Measurements from ENCODE around the gene KCNC3. TPM values are rescaled to one million over a fixed set of nuclear protein-coding genes. Genes with fewer than 3 reads are reported as not detected.

The KCNC3 gene
- total RNA-seq, 6 donors from 2014 or later, result 3.8 to 15.7 (median 12.2) TPM

DNA sequence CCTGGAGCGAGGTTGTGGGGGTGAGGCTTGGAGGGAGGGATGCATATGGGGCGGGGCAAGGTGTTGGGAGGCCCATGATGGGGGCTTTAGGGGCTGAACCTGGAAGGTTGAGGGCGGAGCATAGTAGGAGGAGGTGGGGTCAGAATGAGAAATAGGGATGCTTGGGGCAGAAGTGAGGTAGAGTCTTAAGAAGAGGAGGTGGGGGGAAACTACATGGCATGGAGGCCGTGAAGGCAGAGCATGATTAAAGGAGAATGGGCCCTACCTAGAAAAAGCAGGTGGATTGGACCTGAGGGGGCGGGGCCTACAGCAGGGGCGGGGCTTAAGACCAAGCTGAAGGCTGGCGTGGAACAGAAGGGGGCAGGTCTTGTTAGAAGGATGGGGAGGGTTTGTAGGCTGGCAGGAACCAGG is 47.9 kb upstream of the KCNC3 start:
- ATAC-seq (ENCODE audit: low FRiP score in 2 of 2) (peak in 1 of 2 donors; percentile 12), DNase-seq (peak in 1 of 2 donors; percentile 86)
- Histone ChIP-seq H3K27ac (peak overlapping the region; percentile 97 to 99 (median 98)), H3K4me1 (peaks cover 9 to 35% (median 25%) of the 10 kb centered on the region in 4 donors), H3K4me3 (peak overlapping the region in 3 of 4 donors; percentile 73 to 87 (median 82)), H3K36me3 (peaks cover 13 to 49% (median 47%) of the 10 kb centered on the region in 4 donors), H3K9me3 (no peaks in the 10 kb centered on the region), H3K27me3 (no peaks in the 10 kb centered on the region)
- 53 to 59% methylated on average over 7 of the region's 7 CpGs for WGBS, 2 donors
- TF ChIP-seq, protein P1, sequence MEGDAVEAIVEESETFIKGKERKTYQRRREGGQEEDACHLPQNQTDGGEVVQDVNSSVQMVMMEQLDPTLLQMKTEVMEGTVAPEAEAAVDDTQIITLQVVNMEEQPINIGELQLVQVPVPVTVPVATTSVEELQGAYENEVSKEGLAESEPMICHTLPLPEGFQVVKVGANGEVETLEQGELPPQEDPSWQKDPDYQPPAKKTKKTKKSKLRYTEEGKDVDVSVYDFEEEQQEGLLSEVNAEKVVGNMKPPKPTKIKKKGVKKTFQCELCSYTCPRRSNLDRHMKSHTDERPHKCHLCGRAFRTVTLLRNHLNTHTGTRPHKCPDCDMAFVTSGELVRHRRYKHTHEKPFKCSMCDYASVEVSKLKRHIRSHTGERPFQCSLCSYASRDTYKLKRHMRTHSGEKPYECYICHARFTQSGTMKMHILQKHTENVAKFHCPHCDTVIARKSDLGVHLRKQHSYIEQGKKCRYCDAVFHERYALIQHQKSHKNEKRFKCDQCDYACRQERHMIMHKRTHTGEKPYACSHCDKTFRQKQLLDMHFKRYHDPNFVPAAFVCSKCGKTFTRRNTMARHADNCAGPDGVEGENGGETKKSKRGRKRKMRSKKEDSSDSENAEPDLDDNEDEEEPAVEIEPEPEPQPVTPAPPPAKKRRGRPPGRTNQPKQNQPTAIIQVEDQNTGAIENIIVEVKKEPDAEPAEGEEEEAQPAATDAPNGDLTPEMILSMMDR (IDR thresholded peaks at IDR 0.05), result no peak
- TF ChIP-seq EP300 (IDR thresholded peaks at IDR 0.05) (no peak), POLR2AphosphoS5 (IDR thresholded peaks at IDR 0.05) (no peak), POLR2A (IDR thresholded peaks at IDR 0.05) (no peak)

DNA sequence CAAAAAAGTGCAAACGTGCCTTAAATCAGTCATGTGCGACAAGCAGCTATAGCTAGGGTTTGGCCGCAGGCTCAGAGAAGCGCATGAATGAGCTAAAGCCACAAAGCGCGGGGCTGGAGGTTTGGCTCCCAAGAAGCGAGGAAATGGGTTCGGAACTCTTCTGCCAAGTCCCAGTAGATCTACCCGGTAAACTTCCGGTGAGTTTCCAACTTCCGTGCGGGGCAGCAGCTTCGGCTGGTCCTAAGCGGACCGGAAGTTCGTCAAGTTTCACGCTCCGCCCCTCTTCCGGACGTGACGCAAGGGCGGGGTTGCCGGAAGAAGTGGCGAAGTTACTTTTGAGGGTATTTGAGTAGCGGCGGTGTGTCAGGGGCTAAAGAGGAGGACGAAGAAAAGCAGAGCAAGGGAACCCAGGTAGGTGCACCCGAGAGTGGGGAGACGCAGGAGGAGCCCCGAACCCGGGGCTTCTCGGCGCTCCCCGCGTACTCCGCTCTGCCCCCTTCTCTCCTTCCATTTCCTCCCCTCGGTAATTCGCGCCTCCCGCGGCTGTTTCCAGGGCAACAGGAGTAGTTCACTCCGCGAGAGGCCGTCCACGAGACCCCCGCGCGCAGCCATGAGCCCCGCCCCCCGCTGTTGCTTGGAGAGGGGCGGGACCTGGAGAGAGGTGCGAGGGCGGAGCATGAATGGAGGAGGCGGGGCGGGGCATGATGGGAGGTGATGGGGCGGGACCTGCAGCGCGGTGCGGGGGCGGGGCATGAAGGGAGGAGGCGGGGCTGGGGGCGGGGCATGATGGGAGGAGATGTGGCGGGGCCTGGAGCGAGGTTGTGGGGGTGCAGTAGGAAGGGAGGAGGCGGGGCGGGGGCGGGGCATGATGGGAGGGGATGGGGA is 47.2 kb upstream of the KCNC3 start, which contains the start of gene NR1H2:
NR1H2 (plus strand) TSS at position 292 of the 885 bp plus-strand sequence. CDS start 1,149 bp downstream, outside the sequence.
- Histone ChIP-seq H3K9me3 (no peaks in the 10 kb centered on the region), H3K4me1 (peaks cover 9 to 35% (median 27%) of the 10 kb centered on the region in 4 donors), H3K27me3 (no peaks in the 10 kb centered on the region), H3K4me3 (peak within 1 kb of the TSS; percentile 73 to 87 (median 78)), H3K27ac (peak within 1 kb of the TSS; percentile 97 to 99 (median 98)), H3K36me3 (peaks cover 8 to 43% (median 40%) of the 10 kb centered on the region in 4 donors)
- peak; percentile 96 for ATAC-seq (ENCODE audit: low FRiP score in 2 of 2)
- TF ChIP-seq POLR2A (IDR thresholded peaks at IDR 0.05) (peak in 3 of 4 donors; percentile 61 to 93 (median 85)), POLR2AphosphoS5 (IDR thresholded peaks at IDR 0.05) (peak; percentile 90 to 98), EP300 (IDR thresholded peaks at IDR 0.05) (peak in 1 of 4 donors; percentile 79)
- TF ChIP-seq, protein P1 (IDR thresholded peaks at IDR 0.05), result no peak
- peak; percentile 94 for DNase-seq
- 2 to 3% methylated on average over 47 to 52 of the region's 67 CpGs for WGBS, 2 donors

DNA sequence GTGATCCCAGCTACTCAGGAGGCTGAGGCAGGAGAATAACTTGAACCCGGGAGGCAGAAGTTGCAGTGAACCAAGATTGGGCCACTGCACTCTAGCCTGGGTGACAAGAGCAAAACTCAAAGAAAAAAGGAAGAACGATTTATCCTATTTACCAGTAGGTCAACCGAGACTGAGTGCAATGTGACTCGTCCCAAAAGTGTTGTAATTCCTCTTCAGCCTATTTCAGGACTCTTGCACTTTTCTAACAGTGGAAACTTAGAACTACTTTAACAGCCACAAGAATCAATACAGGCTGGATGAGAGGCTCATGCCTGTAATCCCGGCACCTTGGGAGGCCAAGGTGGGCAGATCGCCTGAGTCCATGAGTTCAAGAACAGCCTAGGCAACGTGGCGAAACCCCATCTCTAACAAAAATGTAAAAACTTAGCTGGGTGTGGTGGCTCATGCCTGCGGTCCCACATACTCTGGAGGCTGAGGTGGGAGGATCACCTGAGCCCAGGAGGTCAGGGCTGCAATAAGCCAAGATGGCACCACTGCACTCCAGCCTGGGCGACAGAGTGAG is 42.8 kb upstream of the KCNC3 start:
- H3K4me1 ChIP-seq, result peaks cover 10 to 24% (median 14%) of the 10 kb centered on the region in 4 donors
- no peaks in the 10 kb centered on the region for H3K36me3 ChIP-seq
- H3K27me3 ChIP-seq, result no peaks in the 10 kb centered on the region
- 51 to 69% methylated on average over 10 of the region's 10 CpGs for WGBS, 2 donors
- no peaks in the 10 kb centered on the region for H3K9me3 ChIP-seq
- ATAC-seq (ENCODE audit: low FRiP score in 2 of 2) (no peak), DNase-seq (peak in 1 of 2 donors; percentile 74)
- no peak overlapping the region for H3K4me3 ChIP-seq
- H3K27ac ChIP-seq, result peak overlapping the region; percentile 40 to 80 (median 77)
- TF ChIP-seq, protein P1 (IDR thresholded peaks at IDR 0.05), result no peak
- peak in 1 of 4 donors; percentile 88 for TF ChIP-seq EP300 (IDR thresholded peaks at IDR 0.05)

DNA sequence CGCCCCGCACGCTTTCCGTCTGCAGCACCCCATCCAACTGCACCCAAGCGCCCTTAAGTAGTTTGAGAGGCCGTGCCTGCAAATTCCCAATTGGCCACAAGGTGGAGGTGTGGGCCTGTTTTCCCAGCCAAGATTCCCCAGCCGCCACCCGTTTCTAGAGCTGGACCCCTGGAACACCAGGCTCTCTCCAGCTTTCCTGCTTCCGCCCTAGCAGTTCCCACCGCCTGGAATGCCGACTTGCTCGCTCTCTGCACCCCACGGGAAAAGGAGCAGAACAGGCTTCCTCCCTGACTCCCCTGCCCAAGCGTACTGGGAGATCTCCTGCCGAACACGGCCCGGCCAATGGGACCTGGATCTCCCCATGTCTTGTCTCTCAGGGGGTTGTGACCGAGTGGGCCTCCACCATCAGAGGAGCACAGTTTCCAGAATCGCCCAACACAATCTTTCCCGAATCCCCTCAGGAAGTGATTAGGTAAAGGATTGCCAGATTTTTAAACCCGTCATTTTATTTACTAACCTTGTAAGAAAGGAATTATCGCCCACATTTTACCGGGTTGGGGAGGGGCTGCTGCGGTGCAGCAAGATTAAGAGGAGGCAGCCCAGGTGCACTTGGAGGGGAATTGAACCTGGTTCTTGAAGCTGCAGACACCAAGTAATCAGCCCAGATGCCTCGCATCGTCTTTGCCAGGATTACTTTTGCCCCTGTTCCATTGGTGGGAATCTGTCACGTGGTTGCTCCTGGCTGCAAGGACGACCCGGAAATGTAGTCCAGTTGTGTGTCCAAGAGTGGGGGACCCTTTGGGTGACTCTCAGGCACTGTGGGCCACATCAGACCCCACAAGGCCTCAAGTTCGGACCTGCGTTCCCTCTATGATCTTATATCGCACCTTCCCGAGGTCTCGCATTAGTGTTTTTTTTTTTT is 39.7 kb upstream of the KCNC3 start:
- Histone ChIP-seq H3K36me3 (no peaks in the 10 kb centered on the region), H3K4me1 (peaks cover 4 to 24% (median 6%) of the 10 kb centered on the region in 4 donors), H3K27ac (peak overlapping the region; percentile 69 to 92 (median 86)), H3K27me3 (no peaks in the 10 kb centered on the region), H3K9me3 (no peaks in the 10 kb centered on the region), H3K4me3 (peak overlapping the region; percentile 64 to 82 (median 68))
- peak; percentile 90 to 94 for ATAC-seq (ENCODE audit: low FRiP score in 2 of 2)
- TF ChIP-seq, protein P1 (IDR thresholded peaks at IDR 0.05), result peak; percentile 86 to 95 (median 94)
- TF ChIP-seq POLR2A (IDR thresholded peaks at IDR 0.05) (no peak), POLR2AphosphoS5 (IDR thresholded peaks at IDR 0.05) (peak in 1 of 2 donors; percentile 33), EP300 (IDR thresholded peaks at IDR 0.05) (no peak)
- peak; percentile 45 to 95 for DNase-seq
- 8 to 9% methylated on average over 28 to 34 of the region's 34 CpGs for WGBS, 2 donors
